ENCODE measurements around the gene REPS2. TPM values are rescaled to one million over a fixed set of nuclear protein-coding genes. Genes with fewer than 3 reads are reported as not detected.

REPS2 gene
- total RNA-seq, 2 donors from 2014 or later: 17.6 to 22.7 TPM

GRCh38 chrX:17012465-17012864 is 66.0 kb downstream of the REPS2 start:
- H3K27me3 ChIP-seq: no peaks in the 10 kb centered on the region
- no peaks in the 10 kb centered on the region for H3K9me3 ChIP-seq
- H3K9ac ChIP-seq (ENCODE audit: low read depth in 2 of 2, low read length in 2 of 2): no peak overlapping the region
- H3K4me1 ChIP-seq: no peaks in the 10 kb centered on the region
- no peak for TF ChIP-seq CTCF (IDR thresholded peaks at IDR 0.05)
- H3K27ac ChIP-seq: no peak overlapping the region
- DNase-seq: no peak
- H3K36me3 ChIP-seq: no peaks in the 10 kb centered on the region
- intact Hi-C loops (cut with DNase I): no loop called here
- no peak overlapping the region for H3K4me3 ChIP-seq

GRCh38 chrX:17014216-17014615 is 67.8 kb downstream of the REPS2 start:
- Histone ChIP-seq H3K9me3 (no peaks in the 10 kb centered on the region), H3K27ac (no peak overlapping the region), H3K4me3 (no peak overlapping the region), H3K4me1 (no peaks in the 10 kb centered on the region), H3K27me3 (no peaks in the 10 kb centered on the region), H3K36me3 (no peaks in the 10 kb centered on the region), H3K9ac (ENCODE audit: low read depth in 2 of 2, low read length in 2 of 2) (peak overlapping the region in 1 of 2 donors; percentile 12)
- no peak for TF ChIP-seq CTCF (IDR thresholded peaks at IDR 0.05)
- intact Hi-C loops (cut with DNase I): no loop called here
- no peak for DNase-seq

- Histone ChIP-seq H3K36me3 (no peaks in the 10 kb centered on the region), H3K9ac (ENCODE audit: low read depth in 2 of 2, low read length in 2 of 2) (no peak overlapping the region), H3K27me3 (no peaks in the 10 kb centered on the region), H3K27ac (no peak overlapping the region), H3K4me1 (no peaks in the 10 kb centered on the region), H3K4me3 (no peak overlapping the region), H3K9me3 (no peaks in the 10 kb centered on the region)
- intact Hi-C loops (cut with DNase I): no loop called here
- no peak for TF ChIP-seq CTCF (IDR thresholded peaks at IDR 0.05)
- no peak for DNase-seq
Measured at GRCh38 chrX:17017134-17017533, 70.7 kb downstream of the REPS2 start.

GRCh38 chrX:17020356-17020755 is 73.9 kb downstream of the REPS2 start:
- DNase-seq: no peak
- no peak for TF ChIP-seq CTCF (IDR thresholded peaks at IDR 0.05)

GRCh38 chrX:17020851-17021821 is 74.7 kb downstream of the REPS2 start:
- intact Hi-C loops (cut with DNase I): no loop called here
- no peaks in the 10 kb centered on the region for H3K9me3 ChIP-seq
- no peak for DNase-seq

More at GRCh38 chrX:17020356-17020755, 73.9 kb downstream of the REPS2 start:
- Histone ChIP-seq H3K36me3 (no peaks in the 10 kb centered on the region), H3K9ac (ENCODE audit: low read depth in 2 of 2, low read length in 2 of 2) (no peak overlapping the region), H3K9me3 (no peaks in the 10 kb centered on the region), H3K4me3 (no peak overlapping the region), H3K4me1 (peaks cover 4% of the 10 kb centered on the region), H3K27me3 (no peaks in the 10 kb centered on the region), H3K27ac (no peak overlapping the region)
- intact Hi-C loops (cut with DNase I): no loop called here

More at GRCh38 chrX:17020851-17021821, 74.7 kb downstream of the REPS2 start:
- H3K27ac ChIP-seq: no peak overlapping the region
- no peaks in the 10 kb centered on the region for H3K36me3 ChIP-seq
- peaks cover 4% of the 10 kb centered on the region for H3K4me1 ChIP-seq
- H3K27me3 ChIP-seq: no peaks in the 10 kb centered on the region
- H3K9ac ChIP-seq (ENCODE audit: low read depth in 2 of 2, low read length in 2 of 2): no peak overlapping the region
- TF ChIP-seq CTCF (IDR thresholded peaks at IDR 0.05): no peak
- H3K4me3 ChIP-seq: no peak overlapping the region

Measured in colonic mucosa (tissue), 4 donors.